K562 (cell line): ENCODE results near the gene PPP1R13L. TPM values are rescaled to one million over a fixed set of nuclear protein-coding genes. Genes with fewer than 3 reads are reported as not detected.

Source experiments
- ATAC-seq: fragments of 200-7000 bp; cut with Tn5 transposase; 3 replicates; pipeline ENCODE4 v1.9.1; 2020; ENCODE audit warnings: moderate library complexity
- BruUV-seq: library from RNA; stranded (reverse); fragments of 400-500 nt; replicated peaks from 2 replicates; lab custom pipeline; 2021; lab: Mats Ljungman, UMichigan
- CTCF ChIA-PET: fragments of 300-600 bp; formaldehyde crosslinking; extraction: SDS; loops from one replicate; lab custom pipeline; 2021; ENCODE audit warnings: low intra/inter-chr PET ratio; lab: Yijun Ruan, JAX
- POLR2A ChIA-PET: fragments of 300-600, 350-650 bp; sonication (Branson Sonifier 250); formaldehyde crosslinking; extraction: SDS; loops from one replicate; lab custom pipeline; 2021; ENCODE audit warnings: antibody characterized with exemption, inconsistent platforms; lab: Yijun Ruan, JAX
- DNase-seq, 4 experiments: peaks; one replicate each; pipeline versions ENCODE4 v3.0.0 to v3.0.0-alpha.2; 2011 to 2018; ENCODE audit warnings: low spot score in 3 of 4, mixed read lengths in 3 of 4; ENCODE audit errors: extremely low read depth in 1 of 4
- FAIRE-seq: peaks from 2 replicates; lab custom pipeline; 2011; peaks lifted over from hg19 to GRCh38; lab: Jason Lieb, UNC
- H2AFZ ChIP-seq: 2 replicates; pipeline ENCODE4 v1.6.0; 2011; ENCODE audit warnings: low read depth, low read length, control low read depth, inconsistent platforms
- H3K27ac ChIP-seq: fragments of 200-600 bp; 3 replicates; pipeline ENCODE4 v1.8.0; 2011; ENCODE audit warnings: low read depth, mild to moderate bottlenecking, control low read depth, inconsistent platforms, low read length, moderate library complexity, mixed read lengths; ENCODE audit errors: extremely low read depth
- H3K27me3 ChIP-seq, 2 experiments: fragments of 300-600 bp in 1 of 2; 2 replicates in 1 of 2; 3 replicates in 1 of 2; pipeline versions ENCODE4 v1.6.0 to v1.8.0; 2011; ENCODE audit warnings: inconsistent platforms in 2 of 2, low read length in 2 of 2, mild to moderate bottlenecking in 1 of 2, mixed read lengths in 1 of 2, moderate library complexity in 1 of 2; ENCODE audit not compliant: control insufficient read depth in 2 of 2, insufficient read depth in 2 of 2
- H3K36me3 ChIP-seq: fragments of 300-600 bp; 3 replicates; pipeline ENCODE4 v1.8.0; 2011; ENCODE audit warnings: mild to moderate bottlenecking, low read length, inconsistent platforms; ENCODE audit not compliant: control insufficient read depth, insufficient read depth
- H3K4me1 ChIP-seq, 2 experiments: fragments of 200-600 bp in 1 of 2; replicated peaks in 1 of 2; 2 replicates in 1 of 2; 3 replicates in 1 of 2; pipeline versions ENCODE4 v1.5.1 to v1.8.0; 2011; ENCODE audit warnings: inconsistent platforms in 2 of 2, low read length in 2 of 2, mild to moderate bottlenecking in 1 of 2, mixed read lengths in 1 of 2, moderate library complexity in 1 of 2; ENCODE audit not compliant: control insufficient read depth in 2 of 2, insufficient read depth in 2 of 2
- H3K4me2 ChIP-seq: 2 replicates; pipeline ENCODE4 v1.6.1; 2011; ENCODE audit warnings: low read length, control low read depth, inconsistent platforms, mixed read lengths; ENCODE audit not compliant: insufficient read depth
- H3K4me3 ChIP-seq: fragments of 200-600 bp; sonication (generic), shearing (Covaris generic); 2 replicates; pipeline ENCODE4 v1.5.1; 2016; ENCODE audit warnings: control low read depth, inconsistent platforms
- H3K79me2 ChIP-seq: fragments of 200-600 bp; 3 replicates; pipeline ENCODE4 v1.8.0; 2011; ENCODE audit warnings: low read length, inconsistent platforms; ENCODE audit not compliant: control insufficient read depth, insufficient read depth
- H3K9ac ChIP-seq, 2 experiments: 2 replicates each; pipeline versions ENCODE4 v1.6.0 to v1.6.1; 2011; ENCODE audit warnings: low read depth in 2 of 2, low read length in 2 of 2, control low read depth in 1 of 2, inconsistent platforms in 1 of 2, mild to moderate bottlenecking in 1 of 2, mixed read lengths in 1 of 2; ENCODE audit not compliant: insufficient read depth in 1 of 2
- H3K9me1 ChIP-seq: one replicate; pipeline ENCODE4 v1.6.0; 2011; ENCODE audit warnings: inconsistent platforms, mild to moderate bottlenecking, low read length, moderate library complexity; ENCODE audit not compliant: control insufficient read depth, insufficient read depth
- H3K9me3 ChIP-seq: replicated peaks from 2 replicates; pipeline ENCODE4 v1.5.1; 2011; ENCODE audit warnings: low read depth, low read length, inconsistent platforms; ENCODE audit not compliant: control insufficient read depth, insufficient read depth
- H4K20me1 ChIP-seq: replicated peaks from 2 replicates; pipeline ENCODE4 v1.6.1; 2011; ENCODE audit warnings: low read length, inconsistent platforms, mixed read lengths; ENCODE audit not compliant: control insufficient read depth, insufficient read depth
- BCL6 ChIP-seq: fragments of 250-450 bp; sonication (Bioruptor Pico); IDR thresholded peaks from 2 replicates; pipeline ENCODE4 v1.4.0; 2020
- GATAD2B ChIP-seq: fragments of 450-650 bp; IDR thresholded peaks from 2 replicates; pipeline ENCODE4 v1.6.1; 2017; ENCODE audit warnings: mild to moderate bottlenecking, borderline replicate concordance
- HDAC3 ChIP-seq: fragments of 450-650 bp; IDR thresholded peaks from 2 replicates; pipeline ENCODE4 v1.6.1; 2018; ENCODE audit warnings: borderline replicate concordance, mild to moderate bottlenecking, moderate library complexity; ENCODE audit not compliant: partially characterized antibody
- KLF1 ChIP-seq: fragments of 450-650 bp; IDR thresholded peaks from 2 replicates; pipeline ENCODE4 v1.6.1; 2016; ENCODE audit warnings: missing genetic modification characterization, missing compliant biosample characterization
- THRAP3 ChIP-seq: fragments of 450-650 bp; IDR thresholded peaks from 2 replicates; pipeline ENCODE4 v1.6.1; 2016; ENCODE audit warnings: mild to moderate bottlenecking, inconsistent platforms, borderline replicate concordance
- ZNF76 ChIP-seq: fragments of 250-450 bp; sonication (Bioruptor Pico); IDR thresholded peaks from 2 replicates; pipeline ENCODE4 v1.4.0; 2020; ENCODE audit warnings: mild to moderate bottlenecking, moderate library complexity, borderline replicate concordance
- WGBS: fragments of 100-300 bp; shearing (Covaris generic); methylation state at CpG from one replicate; pipeline ENCODE4 v1.1.6; 2016; ENCODE audit warnings: low coverage, mixed read lengths; ENCODE audit not compliant: insufficient coverage; ENCODE audit errors: missing lambda C conversion rate; 5-methylcytosine and 5-hydroxymethylcytosine counted together
- in situ Hi-C: fragments of 300-500 bp; cut with MboI; formaldehyde crosslinking; loops from 4 replicates; pipeline ENCODE4 v1.15.0; 2018; ENCODE audit warnings: inconsistent platforms, mixed read lengths
- intact Hi-C: fragments of 100-400 bp; cut with micrococcal nuclease; formaldehyde crosslinking; loops from 2 replicates; pipeline ENCODE4 v1.14.2; 2022
- polyA plus RNA-seq, 8 experiments: library from polyadenylated mRNA; depleted of rRNA in 4 of 8; stranded (reverse) in 5 of 8; unstranded in 3 of 8; fragments of >200 nt; fragmentation: Nextera tagmentation in 2 of 8; fragmentation: Illumina TruSeq in 1 of 8; extraction: Ambion mirVana in 2 of 8; extraction: Trizol in 1 of 8; gene quantifications; 2 replicates each; pipeline versions ENCODE4 v1.2.1 to v1.2.3, GENCODE V29; 2011 to 2014; ENCODE audit warnings: inconsistent platforms in 1 of 8, missing spikeins in 1 of 8
- total RNA-seq, 7 experiments: library from RNA; depleted of rRNA in 6 of 7; stranded (reverse); fragments of >200 nt in 6 of 7; fragmentation: Illumina TruSeq in 2 of 7; extraction: Trizol in 2 of 7; gene quantifications; 2 replicates each; pipeline versions ENCODE4 v1.2.1 to v1.2.3, GENCODE V29; 2011 to 2021; ENCODE audit warnings: low replicate concordance in 1 of 7
- TF ChIP-seq, protein P1 (sequence below), 2 experiments: fragments of 450-650 bp in 1 of 2; sonication (generic) in 1 of 2; formaldehyde crosslinking in 1 of 2; IDR thresholded peaks; 2 replicates each; pipeline versions ENCODE4 v1.7.1 to v1.9.0; 2016 to 2022; ENCODE audit warnings: inconsistent platforms in 1 of 2, mild to moderate bottlenecking in 1 of 2, missing genetic modification reagents in 1 of 2
- TF ChIP-seq, protein P2 (sequence below): fragments of 450-650 bp; IDR thresholded peaks from 2 replicates; pipeline ENCODE4 v1.7.0; 2016; ENCODE audit warnings: borderline replicate concordance

PPP1R13L gene
- total and polyA plus RNA-seq, 9 of the 15 experiments (the other 6 are each of a cell fraction or from before 2014, with no cell fraction given), result 0.32 to 6.7 (median 2.0) TPM

DNA sequence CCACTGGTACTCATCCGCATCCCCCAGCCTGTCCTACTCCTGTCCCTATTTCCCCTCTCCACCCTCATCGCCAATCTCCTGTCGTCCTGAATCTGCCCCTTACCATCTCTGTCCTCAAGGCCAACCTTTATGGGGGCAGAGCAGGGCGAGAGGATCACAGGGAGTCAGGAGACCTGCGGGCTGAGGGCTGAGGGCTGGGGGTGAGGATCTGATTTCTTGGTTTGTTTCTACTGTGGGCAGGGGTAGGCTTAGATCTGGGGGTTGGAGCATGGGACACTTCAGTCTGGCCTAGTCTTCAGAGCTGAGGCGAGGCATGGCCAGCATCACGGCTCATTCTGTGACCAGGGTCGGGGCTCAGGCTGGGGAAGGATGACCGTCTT is 35.4 kb upstream of the PPP1R13L start:
- intact Hi-C loops, result loop anchor here (5.0 kb wide), 1 partner anchor 202 kb away; no protein-coding TSS in a partner anchor
- in situ Hi-C loops, result loop anchor here (5.0 kb wide), 1 partner anchor 37 kb away; no protein-coding TSS in a partner anchor
- Histone ChIP-seq H2AFZ (peak overlapping the region; percentile 91), H3K36me3 (no peaks in the 10 kb centered on the region), H3K4me2 (peak overlapping the region; percentile 81), H3K4me1 (peaks cover 35 to 52% of the 10 kb centered on the region in 2 experiments), H3K9me3 (no peaks in the 10 kb centered on the region), H4K20me1 (0 out of 2 replicates have a peak, but pooled peaks cover 4% of the 10 kb centered on the region), H3K79me2 (no peaks in the 10 kb centered on the region), H3K27me3 (no peaks in the 10 kb centered on the region), H3K27ac (peak overlapping the region; percentile 93), H3K4me3 (peak overlapping the region; percentile 68), H3K9ac (peak overlapping the region; percentile 82 to 93), H3K9me1 (no peaks in the 10 kb centered on the region)
- FAIRE-seq, result no peak
- CTCF ChIA-PET, result interaction anchor here (1.1 to 6.4 kb wide), 7 partner anchors 12 to 203 kb away, joined by 4 to 179 read pairs (median 11); no protein-coding TSS in a partner anchor
- no TSS peak for BruUV-seq
- POLR2A ChIA-PET, result interaction anchor here (0.6 to 3.6 kb wide), 15 partner anchors 8 to 438 kb away, joined by 3 to 51 read pairs (median 8); partner anchors contain the start of genes ERCC1 and FOSB
- peak; percentile 1; the same call in 2 of the 3 replicates for ATAC-seq
- peak in 1 of 4 experiments; percentile 32 for DNase-seq
- WGBS, result 26% methylated on average over 8 of the region's 9 CpGs
- no peak for TF ChIP-seq KLF1 (tag)
- TF ChIP-seq, protein P1, sequence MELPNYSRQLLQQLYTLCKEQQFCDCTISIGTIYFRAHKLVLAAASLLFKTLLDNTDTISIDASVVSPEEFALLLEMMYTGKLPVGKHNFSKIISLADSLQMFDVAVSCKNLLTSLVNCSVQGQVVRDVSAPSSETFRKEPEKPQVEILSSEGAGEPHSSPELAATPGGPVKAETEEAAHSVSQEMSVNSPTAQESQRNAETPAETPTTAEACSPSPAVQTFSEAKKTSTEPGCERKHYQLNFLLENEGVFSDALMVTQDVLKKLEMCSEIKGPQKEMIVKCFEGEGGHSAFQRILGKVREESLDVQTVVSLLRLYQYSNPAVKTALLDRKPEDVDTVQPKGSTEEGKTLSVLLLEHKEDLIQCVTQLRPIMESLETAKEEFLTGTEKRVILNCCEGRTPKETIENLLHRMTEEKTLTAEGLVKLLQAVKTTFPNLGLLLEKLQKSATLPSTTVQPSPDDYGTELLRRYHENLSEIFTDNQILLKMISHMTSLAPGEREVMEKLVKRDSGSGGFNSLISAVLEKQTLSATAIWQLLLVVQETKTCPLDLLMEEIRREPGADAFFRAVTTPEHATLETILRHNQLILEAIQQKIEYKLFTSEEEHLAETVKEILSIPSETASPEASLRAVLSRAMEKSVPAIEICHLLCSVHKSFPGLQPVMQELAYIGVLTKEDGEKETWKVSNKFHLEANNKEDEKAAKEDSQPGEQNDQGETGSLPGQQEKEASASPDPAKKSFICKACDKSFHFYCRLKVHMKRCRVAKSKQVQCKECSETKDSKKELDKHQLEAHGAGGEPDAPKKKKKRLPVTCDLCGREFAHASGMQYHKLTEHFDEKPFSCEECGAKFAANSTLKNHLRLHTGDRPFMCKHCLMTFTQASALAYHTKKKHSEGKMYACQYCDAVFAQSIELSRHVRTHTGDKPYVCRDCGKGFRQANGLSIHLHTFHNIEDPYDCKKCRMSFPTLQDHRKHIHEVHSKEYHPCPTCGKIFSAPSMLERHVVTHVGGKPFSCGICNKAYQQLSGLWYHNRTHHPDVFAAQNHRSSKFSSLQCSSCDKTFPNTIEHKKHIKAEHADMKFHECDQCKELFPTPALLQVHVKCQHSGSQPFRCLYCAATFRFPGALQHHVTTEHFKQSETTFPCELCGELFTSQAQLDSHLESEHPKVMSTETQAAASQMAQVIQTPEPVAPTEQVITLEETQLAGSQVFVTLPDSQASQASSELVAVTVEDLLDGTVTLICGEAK (IDR thresholded peaks at IDR 0.05), result no peak
- TF ChIP-seq, protein P1 (CRISPR knock-in tag; IDR thresholded peaks at IDR 0.05), result no peak
- TF ChIP-seq BCL6 (CRISPR knock-in tag), result no peak
- TF ChIP-seq GATAD2B, result no peak
- no peak for TF ChIP-seq HDAC3
- TF ChIP-seq THRAP3, result peak; percentile 51; the same call in 1 of the 2 replicates
- TF ChIP-seq ZNF76, result no peak
- TF ChIP-seq, protein P2, sequence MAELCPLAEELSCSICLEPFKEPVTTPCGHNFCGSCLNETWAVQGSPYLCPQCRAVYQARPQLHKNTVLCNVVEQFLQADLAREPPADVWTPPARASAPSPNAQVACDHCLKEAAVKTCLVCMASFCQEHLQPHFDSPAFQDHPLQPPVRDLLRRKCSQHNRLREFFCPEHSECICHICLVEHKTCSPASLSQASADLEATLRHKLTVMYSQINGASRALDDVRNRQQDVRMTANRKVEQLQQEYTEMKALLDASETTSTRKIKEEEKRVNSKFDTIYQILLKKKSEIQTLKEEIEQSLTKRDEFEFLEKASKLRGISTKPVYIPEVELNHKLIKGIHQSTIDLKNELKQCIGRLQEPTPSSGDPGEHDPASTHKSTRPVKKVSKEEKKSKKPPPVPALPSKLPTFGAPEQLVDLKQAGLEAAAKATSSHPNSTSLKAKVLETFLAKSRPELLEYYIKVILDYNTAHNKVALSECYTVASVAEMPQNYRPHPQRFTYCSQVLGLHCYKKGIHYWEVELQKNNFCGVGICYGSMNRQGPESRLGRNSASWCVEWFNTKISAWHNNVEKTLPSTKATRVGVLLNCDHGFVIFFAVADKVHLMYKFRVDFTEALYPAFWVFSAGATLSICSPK, result 0 out of 2 replicates have a peak, but pooled peaks have one; percentile 53
